ENCODE results near the gene GRK5. TPM values are rescaled to one million over a fixed set of nuclear protein-coding genes. Genes with fewer than 3 reads are reported as not detected.

Gene GRK5
- total RNA-seq, 1 experiment from 2014 or later: 1.2 TPM

DNA sequence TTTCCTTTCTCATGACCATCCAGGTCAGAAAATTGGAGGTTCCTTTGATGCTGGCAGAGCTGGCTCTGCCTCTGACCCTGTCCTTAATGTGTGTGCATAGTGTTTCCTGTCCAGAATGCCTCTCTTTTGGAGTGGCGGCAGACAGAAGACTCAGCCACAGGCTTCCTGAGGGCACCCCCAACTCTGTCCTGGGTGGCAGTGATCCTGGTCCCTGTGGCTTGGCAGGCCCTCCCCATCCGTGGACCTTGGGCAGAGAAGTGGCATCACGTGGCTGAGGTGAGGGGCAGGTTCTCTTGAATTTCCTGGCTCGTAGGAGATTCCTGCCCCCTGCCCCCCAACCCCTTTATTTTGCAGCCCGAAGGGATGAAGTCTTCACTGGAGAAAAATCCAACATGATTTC is 202.0 kb downstream of the GRK5 start:
- Histone ChIP-seq H3K9ac (ENCODE audit: extremely low read depth, insufficient read length, low read length) (no peak overlapping the region), H3K14ac (ENCODE audit: insufficient read depth, low read length) (no peak overlapping the region), H2BK12ac (ENCODE audit: insufficient read length, low read depth, low read length) (no peak overlapping the region), H2BK15ac (ENCODE audit: low read depth, low read length) (no peak overlapping the region), H2BK5ac (ENCODE audit: insufficient read length, low read length) (no peak overlapping the region), H3K79me1 (ENCODE audit: insufficient read depth, low read depth, low read length, poor library complexity, severe bottlenecking) (no peaks in the 10 kb centered on the region), H3K23ac (ENCODE audit: insufficient read length, low read depth, low read length) (no peak overlapping the region), H3K56ac (ENCODE audit: insufficient read length, low read depth, low read length) (no peak overlapping the region), H4K91ac (ENCODE audit: insufficient read length, low read depth, low read length) (no peak overlapping the region), H3K79me2 (ENCODE audit: insufficient read depth, low read length) (no peaks in the 10 kb centered on the region), H3T11ph (ENCODE audit: low read length) (no peak overlapping the region), H3K27me3 (ENCODE audit: insufficient read depth, low read length) (no peaks in the 10 kb centered on the region), H2AFZ (ENCODE audit: low read length) (no peak overlapping the region), H4K5ac (ENCODE audit: insufficient read length, low read depth, low read length) (no peak overlapping the region), H2AK5ac (ENCODE audit: insufficient read length, low read length) (no peak overlapping the region), H2BK20ac (ENCODE audit: low read depth, low read length, poor library complexity, severe bottlenecking) (no peak overlapping the region), H3K4ac (ENCODE audit: low read depth, low read length) (no peak overlapping the region), H4K8ac (replicated peaks; ENCODE audit: insufficient read length, low read depth, low read length) (no peak overlapping the region), H3K9me3 (ENCODE audit: control insufficient read depth, low read depth, low read length) (no peaks in the 10 kb centered on the region), H3K18ac (ENCODE audit: insufficient read length, low read depth, low read length) (no peak overlapping the region), H4K20me1 (ENCODE audit: control insufficient read depth, insufficient read depth, insufficient read length) (no peaks in the 10 kb centered on the region), H2BK120ac (ENCODE audit: low read depth, low read length, poor library complexity, severe bottlenecking) (no peak overlapping the region), H3K27ac (ENCODE audit: insufficient read length, low read depth, low read length) (no peak overlapping the region), H3K4me2 (ENCODE audit: insufficient read depth, insufficient read length, low read length) (no peak overlapping the region), H3K4me1 (ENCODE audit: insufficient read depth, low read length) (no peaks in the 10 kb centered on the region), H3K23me2 (ENCODE audit: insufficient read length, low read depth, low read length, poor library complexity, severe bottlenecking) (no peaks in the 10 kb centered on the region)
- H3K27me3 Mint-ChIP-seq (ENCODE audit: low read depth): no peaks in the 10 kb centered on the region
- TF ChIP-seq, protein P1, sequence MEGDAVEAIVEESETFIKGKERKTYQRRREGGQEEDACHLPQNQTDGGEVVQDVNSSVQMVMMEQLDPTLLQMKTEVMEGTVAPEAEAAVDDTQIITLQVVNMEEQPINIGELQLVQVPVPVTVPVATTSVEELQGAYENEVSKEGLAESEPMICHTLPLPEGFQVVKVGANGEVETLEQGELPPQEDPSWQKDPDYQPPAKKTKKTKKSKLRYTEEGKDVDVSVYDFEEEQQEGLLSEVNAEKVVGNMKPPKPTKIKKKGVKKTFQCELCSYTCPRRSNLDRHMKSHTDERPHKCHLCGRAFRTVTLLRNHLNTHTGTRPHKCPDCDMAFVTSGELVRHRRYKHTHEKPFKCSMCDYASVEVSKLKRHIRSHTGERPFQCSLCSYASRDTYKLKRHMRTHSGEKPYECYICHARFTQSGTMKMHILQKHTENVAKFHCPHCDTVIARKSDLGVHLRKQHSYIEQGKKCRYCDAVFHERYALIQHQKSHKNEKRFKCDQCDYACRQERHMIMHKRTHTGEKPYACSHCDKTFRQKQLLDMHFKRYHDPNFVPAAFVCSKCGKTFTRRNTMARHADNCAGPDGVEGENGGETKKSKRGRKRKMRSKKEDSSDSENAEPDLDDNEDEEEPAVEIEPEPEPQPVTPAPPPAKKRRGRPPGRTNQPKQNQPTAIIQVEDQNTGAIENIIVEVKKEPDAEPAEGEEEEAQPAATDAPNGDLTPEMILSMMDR (conservative IDR thresholded peaks at IDR 0.05): no peak
- WGBS (ENCODE audit: extremely low coverage, insufficient read length, low lambda C conversion rate): no CpG with 5 or more reads among the region's 5 CpGs
- H3K27ac Mint-ChIP-seq: no peak overlapping the region
- no peaks in the 10 kb centered on the region for H3K36me3 Mint-ChIP-seq (ENCODE audit: insufficient read depth in 1 of 3, low read depth in 3 of 3)
- H3K4me1 Mint-ChIP-seq: peaks cover 18 to 27% of the 10 kb centered on the region in 2 experiments
- H3K4me3 Mint-ChIP-seq: no peak overlapping the region
- no peak for DNase-seq
- H3K9me3 Mint-ChIP-seq: no peaks in the 10 kb centered on the region

Measured in H9 (cell line).